GM21367 (cell line): Measurements from ENCODE around the gene NUDT8.
"Not testable (repeated sequence)": the region's sequence is repeated elsewhere in the genome, so short reads cannot be mapped to it uniquely, and the experiment has no call there.

Experiments
- ATAC-seq: cut with Tn5 transposase; IDR thresholded peaks from one replicate; pipeline ENCODE4 v1.9.1; 2021; ENCODE audit not compliant: unreplicated experiment

NUDT8 gene

GRCh38 chr11:67630228-67630942 lies 648 bp upstream of the NUDT8 start:
- peak; percentile 39 for ATAC-seq

GRCh38 chr11:67628710-67629385 lies 889 bp downstream of the NUDT8 start:
- no peak for ATAC-seq

GRCh38 chr11:67627812-67628624 lies 1.7 kb downstream of the NUDT8 start:
- ATAC-seq, result no peak

GRCh38 chr11:67627441-67627811 lies 2.3 kb downstream of the NUDT8 start:
- no peak for ATAC-seq

- no peak for ATAC-seq
Observed at GRCh38 chr11:67626970-67627369, 2.8 kb downstream of the NUDT8 start.

- ATAC-seq, result not testable (repeated sequence)
Observed at GRCh38 chr11:67626131-67626833, 3.5 kb downstream of the NUDT8 start.

- ATAC-seq, result not testable (repeated sequence)
Observed at GRCh38 chr11:67623795-67624194, 5.9 kb downstream of the NUDT8 start.

GRCh38 chr11:67622905-67623304 lies 6.8 kb downstream of the NUDT8 start:
- not testable (repeated sequence) for ATAC-seq

- ATAC-seq, result not testable (repeated sequence)
Observed at GRCh38 chr11:67621928-67622327, 7.8 kb downstream of the NUDT8 start.

GRCh38 chr11:67620621-67621020 lies 9.1 kb downstream of the NUDT8 start:
- not testable (repeated sequence) for ATAC-seq

GRCh38 chr11:67619683-67620618 lies 9.8 kb downstream of the NUDT8 start:
- ATAC-seq, result not testable (repeated sequence)

- ATAC-seq, result not testable (repeated sequence)
Observed at GRCh38 chr11:67618901-67619659, 10.7 kb downstream of the NUDT8 start.

GRCh38 chr11:67617243-67617953 lies 12.3 kb downstream of the NUDT8 start:
- no peak for ATAC-seq

- ATAC-seq, result no peak
Observed at GRCh38 chr11:67616431-67617242, 13.1 kb downstream of the NUDT8 start.

- ATAC-seq, result no peak
Observed at GRCh38 chr11:67615728-67616430, 13.9 kb downstream of the NUDT8 start.

GRCh38 chr11:67614730-67615714 lies 14.7 kb downstream of the NUDT8 start:
- no peak for ATAC-seq
